GM12875 (cell line): ENCODE results near the gene TRIB2.

Source experiments
- H3K4me3 ChIP-seq: one replicate; pipeline ENCODE4 v1.5.1; 2011; ENCODE audit warnings: low read depth, low read length, control low read depth
- TF ChIP-seq, protein P1 (sequence below): IDR thresholded peaks from 2 replicates; pipeline ENCODE4 v1.5.1; 2011; ENCODE audit warnings: low read depth, mild to moderate bottlenecking, control low read depth, inconsistent platforms, low read length, moderate library complexity, borderline replicate concordance; ENCODE audit not compliant: insufficient read depth

Gene TRIB2

DNA sequence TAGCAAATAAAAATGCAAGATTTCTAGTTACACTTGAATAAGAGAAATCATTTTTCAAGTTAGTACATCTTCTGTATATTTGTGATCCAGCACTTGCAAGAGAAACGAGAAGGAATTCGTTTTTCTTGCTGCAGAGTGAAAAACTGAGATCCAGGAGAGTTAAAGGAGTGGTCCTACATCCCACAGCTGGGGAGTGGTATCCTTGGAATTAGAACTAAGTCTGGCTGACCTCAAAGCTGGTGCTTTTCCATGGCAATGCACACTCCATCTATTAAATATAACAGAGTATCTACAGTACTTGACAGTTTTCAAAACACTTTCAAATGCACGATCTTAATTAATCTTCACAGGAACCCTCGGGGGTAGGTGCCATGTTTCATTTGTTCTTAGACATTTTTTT is 46.8 kb downstream of the TRIB2 start:
- no peak overlapping the region for H3K4me3 ChIP-seq
- TF ChIP-seq, protein P1, sequence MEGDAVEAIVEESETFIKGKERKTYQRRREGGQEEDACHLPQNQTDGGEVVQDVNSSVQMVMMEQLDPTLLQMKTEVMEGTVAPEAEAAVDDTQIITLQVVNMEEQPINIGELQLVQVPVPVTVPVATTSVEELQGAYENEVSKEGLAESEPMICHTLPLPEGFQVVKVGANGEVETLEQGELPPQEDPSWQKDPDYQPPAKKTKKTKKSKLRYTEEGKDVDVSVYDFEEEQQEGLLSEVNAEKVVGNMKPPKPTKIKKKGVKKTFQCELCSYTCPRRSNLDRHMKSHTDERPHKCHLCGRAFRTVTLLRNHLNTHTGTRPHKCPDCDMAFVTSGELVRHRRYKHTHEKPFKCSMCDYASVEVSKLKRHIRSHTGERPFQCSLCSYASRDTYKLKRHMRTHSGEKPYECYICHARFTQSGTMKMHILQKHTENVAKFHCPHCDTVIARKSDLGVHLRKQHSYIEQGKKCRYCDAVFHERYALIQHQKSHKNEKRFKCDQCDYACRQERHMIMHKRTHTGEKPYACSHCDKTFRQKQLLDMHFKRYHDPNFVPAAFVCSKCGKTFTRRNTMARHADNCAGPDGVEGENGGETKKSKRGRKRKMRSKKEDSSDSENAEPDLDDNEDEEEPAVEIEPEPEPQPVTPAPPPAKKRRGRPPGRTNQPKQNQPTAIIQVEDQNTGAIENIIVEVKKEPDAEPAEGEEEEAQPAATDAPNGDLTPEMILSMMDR = no peak

DNA sequence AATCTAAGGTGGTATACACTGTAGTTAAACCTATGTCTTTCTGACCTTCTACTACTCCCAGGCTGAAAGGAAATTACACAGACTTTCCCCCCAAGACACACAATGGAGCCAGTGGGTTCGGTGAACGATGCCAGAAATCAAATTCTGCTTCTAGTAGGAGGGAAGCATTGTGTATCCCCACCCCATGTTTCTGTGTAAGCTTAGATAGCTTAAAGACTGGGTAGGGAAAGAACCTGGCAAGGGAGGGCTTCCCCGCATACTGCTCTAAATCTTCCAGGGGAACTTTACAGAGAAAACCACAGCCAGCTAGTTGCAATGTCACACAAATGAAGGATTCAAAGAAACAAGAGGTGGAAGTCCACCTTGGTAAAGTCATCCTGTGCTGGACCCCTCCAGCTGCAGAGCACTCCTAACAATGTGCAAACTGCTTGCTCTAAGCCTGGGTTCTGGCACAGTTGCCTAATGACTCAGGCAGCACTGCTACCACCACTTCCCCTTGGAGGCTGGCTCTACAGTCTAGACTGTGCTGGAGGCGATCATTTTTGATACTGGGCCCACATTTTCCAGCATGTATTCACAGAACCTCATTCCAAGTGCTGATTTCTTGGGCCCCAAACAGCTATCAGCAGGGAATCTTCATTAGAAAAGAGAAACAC is 47.5 kb downstream of the TRIB2 start:
- H3K4me3 ChIP-seq = no peak overlapping the region
- TF ChIP-seq, protein P1 = no peak

DNA sequence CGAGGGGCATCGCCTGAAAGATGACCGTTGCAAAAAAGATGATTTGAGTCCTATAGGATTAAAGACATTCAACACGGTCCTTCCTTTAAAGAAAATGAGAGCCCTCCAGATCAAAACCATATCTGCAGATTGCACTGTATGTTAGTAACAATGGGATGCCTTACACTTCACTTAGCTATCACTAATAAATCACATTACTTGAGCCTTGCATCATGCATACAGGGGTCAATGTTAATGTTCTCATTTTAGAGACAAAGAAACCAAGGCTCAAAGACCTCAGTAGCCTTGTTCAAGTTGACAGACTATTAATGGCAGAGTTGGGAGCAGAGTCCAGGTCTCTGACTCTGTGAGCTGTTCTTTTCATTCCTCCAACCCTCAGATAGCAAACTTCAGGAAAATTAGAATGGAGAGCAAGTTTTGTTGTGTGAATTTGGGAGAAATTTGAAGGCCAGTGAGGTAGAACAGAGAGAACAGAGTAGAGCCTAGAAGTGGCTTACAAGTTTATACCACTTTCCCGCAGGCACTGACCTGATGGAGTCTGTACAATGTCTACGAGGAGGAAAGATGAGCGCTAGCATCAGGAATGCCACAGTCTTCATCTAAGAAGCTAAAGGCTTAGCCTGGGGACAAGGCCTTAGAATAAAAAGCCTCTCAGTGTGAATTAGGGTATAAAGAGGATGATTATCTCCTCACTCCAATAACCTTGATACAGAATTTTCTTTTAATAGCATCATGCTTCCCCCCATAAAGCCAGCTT is 48.3 kb downstream of the TRIB2 start:
- no peak overlapping the region for H3K4me3 ChIP-seq
- TF ChIP-seq, protein P1 = no peak

DNA sequence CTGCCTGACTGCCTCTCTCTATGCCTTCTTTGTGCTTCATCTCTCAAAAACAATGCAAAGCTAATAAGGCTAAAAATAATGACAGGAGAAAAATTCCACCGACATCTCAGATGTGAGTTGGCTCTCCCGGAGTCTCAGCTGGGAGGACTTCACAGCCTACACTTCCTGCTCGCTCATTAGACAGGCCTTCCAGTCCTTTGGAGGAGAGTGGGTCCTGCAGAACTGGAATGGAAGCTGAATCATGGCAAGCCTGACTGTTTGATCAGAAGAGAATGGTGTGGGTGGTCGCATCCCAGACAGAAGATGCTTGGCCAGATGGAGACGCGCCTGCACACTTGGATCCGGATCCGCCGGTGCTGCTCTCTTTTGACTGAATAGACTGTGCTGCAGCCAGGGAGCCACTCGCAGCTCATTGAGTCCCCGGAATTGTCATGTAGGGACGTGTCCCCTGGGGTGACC is 49.7 kb downstream of the TRIB2 start:
- no peak overlapping the region for H3K4me3 ChIP-seq
- TF ChIP-seq, protein P1 = no peak

DNA sequence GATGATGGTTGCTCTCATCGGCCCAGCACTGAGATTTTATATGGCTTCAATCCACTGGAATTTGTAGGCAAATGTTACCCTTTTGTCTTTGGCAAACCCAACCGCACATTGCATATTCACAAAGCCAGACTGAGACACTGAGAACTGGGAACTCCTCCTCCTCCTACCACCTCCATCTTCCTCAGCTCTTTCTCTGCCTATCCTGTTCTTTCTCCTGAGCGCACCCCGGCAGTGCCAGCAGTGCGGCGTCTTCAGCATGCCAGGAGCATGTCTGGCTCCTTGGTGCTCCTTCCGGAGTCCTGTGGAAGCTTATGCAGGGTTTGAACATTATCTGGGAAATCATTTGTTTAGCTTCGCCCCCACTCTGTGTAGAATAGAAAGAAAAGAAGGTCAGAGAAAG is 50.8 kb downstream of the TRIB2 start:
- TF ChIP-seq, protein P1 = no peak

DNA sequence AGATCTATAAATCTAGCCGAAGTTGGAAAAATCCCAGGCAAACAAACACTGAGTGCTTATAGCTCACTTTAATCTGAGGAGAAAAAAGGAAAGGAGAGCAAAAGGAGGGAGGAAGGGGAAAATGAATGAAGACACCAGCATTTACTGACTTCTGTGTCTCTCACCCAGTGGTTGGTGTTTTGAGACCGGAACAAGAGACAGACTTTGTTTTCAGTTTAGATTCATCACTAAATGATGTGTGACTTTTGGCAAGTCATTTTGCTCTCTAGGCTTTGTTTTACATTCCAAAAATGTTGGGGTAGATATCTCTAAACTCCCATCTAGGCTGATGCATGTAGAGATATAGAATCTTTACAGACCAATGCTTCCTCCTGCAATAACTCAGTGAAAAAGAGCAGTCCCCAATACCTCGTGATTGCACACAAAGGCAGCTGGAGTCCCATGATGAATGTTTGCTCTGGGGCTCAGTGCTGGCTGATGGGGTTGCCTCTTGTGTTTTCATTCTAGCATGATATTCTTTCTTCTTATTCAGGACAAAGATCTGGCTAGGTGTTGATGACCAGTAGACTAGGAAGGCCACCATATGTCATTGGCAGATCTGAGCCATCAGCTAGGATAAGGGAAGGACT is 51.4 kb downstream of the TRIB2 start:
- H3K4me3 ChIP-seq = no peak overlapping the region
- TF ChIP-seq, protein P1 = no peak

More for the DNA sequence above, 50.8 kb downstream of the TRIB2 start:
- H3K4me3 ChIP-seq = no peak overlapping the region
